HG02885 (cell line): ENCODE measurements around the gene STX4.

Experiments
- ATAC-seq: cut with Tn5 transposase; IDR thresholded peaks from one replicate; pipeline ENCODE4 v1.9.1; 2021; ENCODE audit warnings: mild to moderate bottlenecking; ENCODE audit not compliant: unreplicated experiment, poor library complexity

STX4 gene

GRCh38 chr16:31082368-31083045 is 49.1 kb downstream of the STX4 start:
- ATAC-seq = no peak

DNA sequence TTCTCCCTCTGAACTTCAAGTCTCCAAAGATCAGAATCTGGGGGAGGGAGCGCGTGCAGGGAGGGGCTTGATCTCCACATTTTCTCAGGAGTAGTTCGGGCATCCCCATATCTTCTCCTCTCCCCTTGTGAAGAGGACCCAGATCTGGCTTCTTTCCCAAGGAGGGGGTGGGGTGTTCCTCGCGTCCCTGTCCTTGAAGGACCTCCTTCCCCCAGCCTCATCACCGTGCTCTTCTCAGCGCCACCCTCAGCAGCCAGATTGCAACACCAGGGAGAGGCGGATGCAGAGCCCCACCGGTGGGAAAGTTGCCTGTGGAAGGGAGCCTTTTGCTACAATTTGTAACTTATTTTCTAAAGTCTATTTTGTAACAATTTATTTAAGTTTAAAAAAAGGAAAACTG is 49.7 kb downstream of the STX4 start:
- no peak for ATAC-seq

GRCh38 chr16:31083556-31083955 is 50.2 kb downstream of the STX4 start:
- ATAC-seq = no peak

DNA sequence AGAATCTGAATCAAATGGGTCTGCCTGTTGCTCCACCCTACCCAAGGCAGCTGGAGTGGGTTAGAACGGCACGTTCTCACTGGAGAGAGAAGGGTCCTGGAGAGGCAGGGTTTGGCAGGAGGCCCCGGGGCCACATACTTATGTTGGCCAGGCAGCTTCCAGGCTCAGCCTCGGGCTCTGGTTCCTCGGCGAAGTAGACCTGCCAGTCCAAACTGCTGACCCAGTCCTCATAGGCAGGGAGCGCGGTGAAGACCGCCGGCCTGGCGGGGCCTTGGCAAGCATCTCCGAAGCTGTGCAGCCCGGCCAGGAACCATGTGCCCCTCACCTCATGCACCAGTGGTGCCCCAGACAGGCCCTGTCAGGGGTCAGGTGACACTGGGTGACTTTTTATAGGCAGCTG is 50.6 kb downstream of the STX4 start:
- no peak for ATAC-seq

DNA sequence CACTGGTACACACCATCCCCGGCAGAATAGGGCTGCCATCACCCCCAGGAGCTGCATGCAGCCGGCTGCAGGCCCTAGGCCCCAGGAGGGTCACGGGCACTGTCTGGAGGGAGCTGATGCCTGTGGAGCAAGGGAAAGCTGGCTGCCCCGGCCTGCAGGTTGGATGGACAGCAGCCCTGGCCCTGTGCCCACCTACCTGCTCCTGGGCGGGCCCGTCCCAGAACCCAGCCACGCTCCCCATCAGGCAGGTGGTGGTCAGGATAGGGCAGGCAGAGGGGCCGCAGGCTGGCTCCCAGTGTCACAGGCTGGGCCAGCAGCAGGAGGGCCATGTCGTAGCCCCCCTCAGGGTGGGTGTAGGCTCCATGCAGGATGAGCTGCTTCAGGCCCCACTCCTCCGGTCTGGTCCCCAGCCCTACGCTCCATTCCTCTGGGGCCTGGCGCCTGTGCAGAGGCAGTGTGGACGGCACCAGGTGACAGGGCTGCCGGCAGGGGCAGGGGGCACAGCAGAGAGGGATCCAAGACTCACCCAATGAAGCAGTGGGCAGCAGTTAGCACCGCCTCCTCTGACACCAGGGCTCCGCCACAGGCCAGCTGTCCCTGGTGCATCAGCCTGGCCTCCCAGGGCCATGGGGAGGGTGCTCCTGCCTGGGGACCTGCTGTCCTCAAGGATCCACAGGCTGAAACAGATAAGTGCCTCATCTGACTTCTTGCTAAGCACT is 51.4 kb downstream of the STX4 start:
- no peak for ATAC-seq

GRCh38 chr16:31085411-31085810 is 52.1 kb downstream of the STX4 start:
- ATAC-seq = no peak

- ATAC-seq = no peak
Observed at GRCh38 chr16:31085873-31086628, 52.7 kb downstream of the STX4 start.

GRCh38 chr16:31086629-31086906 is 53.2 kb downstream of the STX4 start:
- ATAC-seq = no peak

- no peak for ATAC-seq
Observed at GRCh38 chr16:31087481-31087880, 54.1 kb downstream of the STX4 start.

DNA sequence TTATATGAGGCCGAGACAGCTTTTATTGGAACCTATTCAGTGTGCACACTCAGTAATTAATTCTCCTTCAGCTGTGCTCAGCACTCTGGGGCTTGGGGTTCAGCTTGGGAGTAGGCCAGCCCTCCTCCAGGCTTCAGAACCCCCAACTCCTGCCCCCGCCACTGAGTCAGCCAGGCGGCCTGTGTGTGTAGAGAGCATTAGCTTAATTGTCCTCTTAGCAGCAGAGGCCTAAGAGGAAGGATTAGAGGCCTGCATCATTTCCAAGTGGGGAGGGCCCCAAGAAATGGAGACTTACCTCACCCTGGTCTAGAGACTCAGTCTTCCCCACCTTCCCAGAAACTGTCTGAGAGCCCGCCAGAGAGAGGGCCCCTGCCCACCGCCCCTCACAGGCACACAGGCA is 54.6 kb downstream of the STX4 start:
- ATAC-seq = no peak

- no peak for ATAC-seq
Observed at GRCh38 chr16:31088459-31089183, 55.3 kb downstream of the STX4 start, which contains the start of gene PRSS53. TSS of gene PRSS53 (minus strand) at chr16:31088943. CDS start at chr16:31088809, 134 bp downstream.

- no peak for ATAC-seq
Observed at GRCh38 chr16:31089199-31089598, 55.8 kb downstream of the STX4 start.
